Left cardiac atrium (tissue), 4 donors: ENCODE results near the gene EIPR1. TPM values are rescaled to one million over a fixed set of nuclear protein-coding genes. Genes with fewer than 3 reads are reported as not detected.
A peak's percentile ranks its signal among the peaks of the same experiment; 100 is the strongest.

Experiments used
- ATAC-seq, 2 donors: fragments of 200-7000 bp; cut with Tn5 transposase; one replicate each; pipeline ENCODE4 v1.9.1; 2020; ENCODE audit warnings: mild to moderate bottlenecking in 2 of 2, moderate library complexity in 2 of 2
- DNase-seq: peaks from one replicate; pipeline ENCODE4 v3.0.0-alpha.2; 2020
- intact Hi-C, 2 donors: fragments of 100-400 bp; cut with DNase I; formaldehyde crosslinking; loops; one replicate each; pipeline versions ENCODE4 v1.14.1 to v1.15.1; 2022 to 2023
- total RNA-seq, 2 donors: library from RNA; stranded (reverse); fragmentation: NEBNext Ultra II Directional; extraction: Animal tissue kit (Norgen Biotek cat#: 25700); gene quantifications; one replicate each; pipeline ENCODE4 v1.2.1, GENCODE V29; 2021
- donor health status: DM: no; HTN: yes; CAD: no.
- donor health status: DM: no; HTN: yes; CAD: no; lungs with severe emphysema.
- donor health status: DM: yes; HTN: yes; CAD: no.
- donor health status: Dilated cardiomyopathy.

Gene EIPR1
- total RNA-seq, 2 donors from 2014 or later: 11.0 to 11.4 TPM

- intact Hi-C loops: no loop called here
- ATAC-seq (no peak), DNase-seq (no peak)
Observed at GRCh38 chr2:3316456-3317276, 61.0 kb downstream of the EIPR1 start.

- DNase-seq (no peak), ATAC-seq (no peak)
- intact Hi-C loops: no loop called here
Observed at GRCh38 chr2:3314626-3315025, 63.0 kb downstream of the EIPR1 start.

GRCh38 chr2:3313781-3314375 is 63.7 kb downstream of the EIPR1 start:
- DNase-seq (no peak), ATAC-seq (peak in 1 of 2 donors; percentile 28)
- intact Hi-C loops: no loop called here

- DNase-seq: no peak
- intact Hi-C loops: no loop called here
Observed at GRCh38 chr2:3312576-3313345, 64.9 kb downstream of the EIPR1 start.

GRCh38 chr2:3311601-3312000 is 66.0 kb downstream of the EIPR1 start:
- ATAC-seq (peak in 1 of 2 donors; percentile 16), DNase-seq (no peak)
- intact Hi-C loops: no loop called here

More at GRCh38 chr2:3312576-3313345, 64.9 kb downstream of the EIPR1 start:
- ATAC-seq: peak in 1 of 2 donors; percentile 12

- DNase-seq (no peak), ATAC-seq (no peak)
- intact Hi-C loops: no loop called here
Observed at GRCh38 chr2:3309496-3310355, 67.9 kb downstream of the EIPR1 start.

- ATAC-seq (no peak), DNase-seq (no peak)
- intact Hi-C loops: no loop called here
Observed at GRCh38 chr2:3307901-3308300, 69.7 kb downstream of the EIPR1 start.

GRCh38 chr2:3307236-3307635 is 70.4 kb downstream of the EIPR1 start:
- ATAC-seq (no peak), DNase-seq (no peak)
- intact Hi-C loops: no loop called here

- intact Hi-C loops: no loop called here
- ATAC-seq: no peak
- DNase-seq: no peak
Observed at GRCh38 chr2:3305952-3306351, 71.7 kb downstream of the EIPR1 start.

GRCh38 chr2:3305431-3305830 is 72.2 kb downstream of the EIPR1 start:
- ATAC-seq (no peak), DNase-seq (no peak)
- intact Hi-C loops: no loop called here

GRCh38 chr2:3303583-3304406 is 73.8 kb downstream of the EIPR1 start:
- intact Hi-C loops: loop anchor here in 1 of 2 donors (2.0 kb wide), 1 partner anchor 303 kb away; no protein-coding TSS in a partner anchor
- DNase-seq (peak; percentile 89), ATAC-seq (peak; percentile 97 to 98)

GRCh38 chr2:3302751-3303582 is 74.7 kb downstream of the EIPR1 start:
- DNase-seq (no peak), ATAC-seq (peak; percentile 38 to 44)
- intact Hi-C loops: loop anchor here in 1 of 2 donors (2.0 kb wide), 1 partner anchor 302 kb away; no protein-coding TSS in a partner anchor

- DNase-seq (no peak), ATAC-seq (no peak)
- intact Hi-C loops: loop anchor here in 1 of 2 donors (2.0 kb wide), 1 partner anchor 302 kb away; no protein-coding TSS in a partner anchor
Observed at GRCh38 chr2:3302421-3302750, 75.2 kb downstream of the EIPR1 start.

- DNase-seq: no peak
- no peak for ATAC-seq
- intact Hi-C loops: no loop called here
Observed at GRCh38 chr2:3301001-3301400, 76.6 kb downstream of the EIPR1 start.

GRCh38 chr2:3300224-3300995 is 77.2 kb downstream of the EIPR1 start:
- no peak for ATAC-seq
- intact Hi-C loops: no loop called here
- DNase-seq: no peak

- intact Hi-C loops: no loop called here
- DNase-seq: no peak
- ATAC-seq: no peak
Observed at GRCh38 chr2:3299703-3300102, 77.9 kb downstream of the EIPR1 start.

- intact Hi-C loops: no loop called here
- DNase-seq: no peak
Observed at GRCh38 chr2:3299130-3299529, 78.5 kb downstream of the EIPR1 start.

More at GRCh38 chr2:3299130-3299529, 78.5 kb downstream of the EIPR1 start:
- no peak for ATAC-seq
